Endothelial cell of umbilical vein (primary cell): ENCODE results near the gene NSMCE1. TPM values are rescaled to one million over a fixed set of nuclear protein-coding genes. Genes with fewer than 3 reads are reported as not detected.

Experiments used
- BruUV-seq: library from RNA; stranded (reverse); fragments of 400-500 nt; replicated peaks from 2 replicates; lab custom pipeline; 2021; lab: Mats Ljungman, UMichigan
- CTCF ChIA-PET: fragments of 300-600, 350-600 bp; sonication (Branson Sonifier 250); formaldehyde crosslinking; loops from one replicate; lab custom pipeline; 2021; ENCODE audit warnings: antibody characterized with exemption, inconsistent platforms; lab: Charles Lee
- POLR2A ChIA-PET: fragments of 300-600, 350-600 bp; sonication (Branson Sonifier 250); formaldehyde crosslinking; loops from one replicate; lab custom pipeline; 2021; ENCODE audit warnings: antibody characterized with exemption, inconsistent platforms; lab: Charles Lee
- DNase-seq: peaks from one replicate; pipeline ENCODE4 v3.0.0-alpha.2; 2011; ENCODE audit warnings: low read depth, low spot score
- FAIRE-seq: peaks from 2 replicates; lab custom pipeline; 2011; peaks lifted over from hg19 to GRCh38; lab: Jason Lieb, UNC
- H2AFZ ChIP-seq: 2 replicates; pipeline ENCODE4 v1.6.0; 2012; ENCODE audit warnings: low read depth, low read length, control low read depth, inconsistent platforms
- H3K27ac ChIP-seq: 2 replicates; pipeline ENCODE4 v1.5.1; 2011; ENCODE audit warnings: low read depth, mild to moderate bottlenecking, control low read depth, low read length, moderate library complexity; ENCODE audit not compliant: insufficient read depth
- H3K27me3 ChIP-seq, 2 experiments: 2 replicates each; pipeline versions ENCODE4 v1.6.0 to v1.6.1; 2011; ENCODE audit warnings: low read length in 2 of 2, mixed read lengths in 1 of 2; ENCODE audit not compliant: control insufficient read depth in 2 of 2, insufficient read depth in 2 of 2
- H3K36me3 ChIP-seq, 2 experiments: 2 replicates in 1 of 2; 3 replicates in 1 of 2; pipeline ENCODE4 v1.5.1; 2011; ENCODE audit warnings: low read length in 2 of 2, mild to moderate bottlenecking in 1 of 2, moderate library complexity in 1 of 2; ENCODE audit not compliant: control insufficient read depth in 2 of 2, insufficient read depth in 2 of 2; ENCODE audit errors: extremely low read depth in 1 of 2
- H3K4me1 ChIP-seq: 3 replicates; pipeline ENCODE4 v1.5.1; 2011; ENCODE audit warnings: mild to moderate bottlenecking, low read length; ENCODE audit not compliant: control insufficient read depth, insufficient read depth; ENCODE audit errors: extremely low read depth
- H3K4me2 ChIP-seq: 2 replicates; pipeline ENCODE4 v1.6.1; 2011; ENCODE audit warnings: low read length, control low read depth, mixed read lengths; ENCODE audit not compliant: insufficient read depth
- H3K4me3 ChIP-seq, 3 experiments: fragments of 200-600 bp in 1 of 3; sonication (generic), shearing (Covaris generic) in 1 of 3; replicated peaks in 1 of 3; 2 replicates each; pipeline ENCODE4 v1.5.1; 2011 to 2016; ENCODE audit warnings: control low read depth in 3 of 3, low read length in 3 of 3, mild to moderate bottlenecking in 2 of 3, inconsistent platforms in 1 of 3, low read depth in 1 of 3, moderate library complexity in 1 of 3; ENCODE audit not compliant: insufficient read depth in 1 of 3
- H3K79me2 ChIP-seq: 2 replicates; pipeline ENCODE4 v1.6.0; 2012; ENCODE audit warnings: low read length, inconsistent platforms; ENCODE audit not compliant: control insufficient read depth, insufficient read depth
- H3K9ac ChIP-seq: replicated peaks from 2 replicates; pipeline ENCODE3; 2011; ENCODE audit warnings: low read length, control low read depth; ENCODE audit not compliant: insufficient read depth; ENCODE audit errors: extremely low read depth
- H3K9me1 ChIP-seq: replicated peaks from 3 replicates; pipeline ENCODE4 v1.6.0; 2011; ENCODE audit warnings: mild to moderate bottlenecking, low read length; ENCODE audit not compliant: control insufficient read depth, insufficient read depth; ENCODE audit errors: extremely low read depth
- H3K9me3 ChIP-seq: replicated peaks from 2 replicates; pipeline ENCODE4 v1.5.1; 2012; ENCODE audit warnings: low read length, inconsistent platforms; ENCODE audit not compliant: control insufficient read depth, insufficient read depth
- H4K20me1 ChIP-seq: replicated peaks from 2 replicates; pipeline ENCODE3; 2011; ENCODE audit warnings: mild to moderate bottlenecking, low read length; ENCODE audit not compliant: control insufficient read depth, insufficient read depth; ENCODE audit errors: extremely low read depth
- CTCF ChIP-seq, 2 donors: IDR thresholded peaks; 1 replicate in 1 of 2; 2 replicates in 1 of 2; pipeline ENCODE4 v1.5.1; 2011; ENCODE audit warnings: low read length in 2 of 2, mild to moderate bottlenecking in 2 of 2, moderate library complexity in 2 of 2, control low read depth in 1 of 2, inconsistent platforms in 1 of 2, low read depth in 1 of 2; ENCODE audit not compliant: insufficient read depth in 1 of 2; ENCODE audit errors: extremely low read depth in 1 of 2
- FOS ChIP-seq: IDR thresholded peaks from 2 replicates; pipeline ENCODE4 v1.6.1; 2011; ENCODE audit warnings: mild to moderate bottlenecking, low read length, moderate library complexity, borderline replicate concordance; ENCODE audit not compliant: insufficient read depth
- GATA2 ChIP-seq: IDR thresholded peaks from 2 replicates; pipeline ENCODE4 v1.7.0; 2011; ENCODE audit warnings: low read depth, mild to moderate bottlenecking, moderate library complexity, mixed read lengths, low read length; ENCODE audit not compliant: insufficient read length, insufficient read depth
- JUN ChIP-seq: IDR thresholded peaks from 2 replicates; pipeline ENCODE4 v1.6.1; 2011; ENCODE audit warnings: borderline replicate concordance, low read depth; ENCODE audit not compliant: insufficient read length, insufficient read depth
- POLR2A ChIP-seq: IDR thresholded peaks from 2 replicates; pipeline ENCODE4 v1.6.1; 2012; ENCODE audit warnings: low read depth, mild to moderate bottlenecking, control low read depth, low read length
- POLR2AphosphoS5 ChIP-seq: IDR thresholded peaks from 2 replicates; pipeline ENCODE4 v1.6.1; 2012; ENCODE audit warnings: low read depth, mild to moderate bottlenecking, control low read depth, low read length, moderate library complexity; ENCODE audit not compliant: insufficient read depth
- dilution Hi-C: fragments of 300-500 bp; cut with MboI; formaldehyde crosslinking; loops from one replicate; pipeline ENCODE4 v1.15.0; 2019; ENCODE audit warnings: low sequenced_read_pairs; ENCODE audit not compliant: extremely low pct_ligation_motif_present
- intact Hi-C: fragments of 100-400 bp; cut with micrococcal nuclease; formaldehyde crosslinking; loops from one replicate; pipeline ENCODE4 v1.10.0; 2022
- polyA plus RNA-seq, 4 experiments: library from polyadenylated mRNA; depleted of rRNA in 3 of 4; stranded (reverse) in 3 of 4; unstranded in 1 of 4; fragments of >200 nt; gene quantifications; 2 replicates each; pipeline versions ENCODE4 v1.2.1 to v1.2.3, GENCODE V29; 2011 to 2012; ENCODE audit warnings: missing spikeins in 1 of 4
- total RNA-seq: library from RNA; stranded (reverse); gene quantifications from 2 replicates; pipeline ENCODE4 v1.2.3, GENCODE V29; 2021

The NSMCE1 gene
- total and polyA plus RNA-seq, 2 donors (not counting 3 experiments of a cell fraction or from before 2014, with no cell fraction given) = 23.8 to 42.0 TPM

DNA sequence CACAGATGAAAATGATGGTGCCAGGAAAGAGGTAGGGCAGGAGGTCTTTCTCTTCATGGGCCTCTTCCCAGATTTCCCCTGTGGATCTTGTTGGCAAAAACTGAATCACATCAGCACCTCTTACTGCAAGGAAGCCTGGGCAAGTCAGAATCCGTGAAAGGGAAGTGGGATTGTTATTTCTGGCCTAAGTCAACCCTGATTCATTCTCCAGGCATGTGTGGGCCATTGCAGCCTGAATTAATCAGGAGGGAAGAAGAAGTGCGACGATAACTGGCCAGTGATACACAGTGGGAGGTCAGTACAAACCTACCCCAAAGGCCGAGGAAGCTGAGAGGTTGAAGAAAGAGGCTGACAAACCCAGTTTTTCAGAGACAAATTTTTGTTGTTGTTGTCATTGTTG, 17.9 kb upstream of the NSMCE1 start:
- dilution Hi-C loops = no loop called here
- FAIRE-seq = peak; percentile 99
- peak overlapping the region; percentile 20 for H3K4me2 ChIP-seq
- H4K20me1 ChIP-seq = no peaks in the 10 kb centered on the region
- H3K4me3 ChIP-seq = no peak overlapping the region
- H3K9ac ChIP-seq = peak overlapping the region; percentile 32
- peak; percentile 98 for TF ChIP-seq POLR2AphosphoS5
- peak; percentile 75 for TF ChIP-seq GATA2
- peak; percentile 97 for TF ChIP-seq FOS
- TF ChIP-seq POLR2A = peak; percentile 50
- no peak for TF ChIP-seq CTCF (IDR thresholded peaks at IDR 0.05; ENCODE audit: extremely low read depth in 1 of 2, insufficient read depth in 1 of 2, low read depth in 1 of 2, low read length in 2 of 2)
- TF ChIP-seq JUN = peak; percentile 94
- CTCF ChIA-PET = interaction anchor here (1.0 to 2.4 kb wide), 4 partner anchors 12 to 52 kb away, joined by 3 to 11 read pairs (median 3); no protein-coding TSS in a partner anchor
- peak overlapping the region; percentile 86 for H3K27ac ChIP-seq
- H3K27me3 ChIP-seq = no peaks in the 10 kb centered on the region
- POLR2A ChIA-PET = interaction anchor here (1.4 kb wide), 1 partner anchor 45 kb away, joined by 3 read pairs; no protein-coding TSS in a partner anchor
- no peaks in the 10 kb centered on the region for H3K9me3 ChIP-seq
- peaks cover 15% of the 10 kb centered on the region for H3K4me1 ChIP-seq
- no peaks in the 10 kb centered on the region for H3K36me3 ChIP-seq
- no peaks in the 10 kb centered on the region for H3K9me1 ChIP-seq
- DNase-seq = peak; percentile 98
- intact Hi-C loops = loop anchor here (1.0 to 2.0 kb wide), 8 partner anchors 9 to 81 kb away; partner anchors contain the start of gene NSMCE1
- peak overlapping the region; percentile 23 for H2AFZ ChIP-seq
- no TSS peak for BruUV-seq
- H3K79me2 ChIP-seq = no peaks in the 10 kb centered on the region
